Progenitor cell of endocrine pancreas (in vitro differentiated cells): ENCODE results near the gene RYR3. TPM values are rescaled to one million over a fixed set of nuclear protein-coding genes. Genes with fewer than 3 reads are reported as not detected.

Source experiments
- DNase-seq: peaks from one replicate; pipeline ENCODE4 v3.0.0; 2021; ENCODE audit warnings: low spot score; ENCODE audit not compliant: unreplicated experiment
- H3K27ac Mint-ChIP-seq: 2 replicates; pipeline ENCODE4 v1.8.0; 2021; ENCODE audit warnings: mild to moderate bottlenecking, moderate library complexity, mixed read lengths
- H3K27me3 Mint-ChIP-seq: 2 replicates; pipeline ENCODE4 v1.8.0; 2021; ENCODE audit warnings: mixed read lengths
- H3K36me3 Mint-ChIP-seq: 2 replicates; pipeline ENCODE4 v1.8.0; 2022; ENCODE audit warnings: mixed read lengths; ENCODE audit not compliant: insufficient read depth
- H3K4me1 Mint-ChIP-seq: 2 replicates; pipeline ENCODE4 v1.8.0; 2021; ENCODE audit warnings: low read depth, mixed read lengths
- H3K4me3 Mint-ChIP-seq: 2 replicates; pipeline ENCODE4 v1.8.0; 2021; ENCODE audit warnings: low read depth, mild to moderate bottlenecking, moderate library complexity, mixed read lengths
- H3K9me3 Mint-ChIP-seq: 2 replicates; pipeline ENCODE4 v1.8.0; 2021; ENCODE audit warnings: low read depth, mixed read lengths
- total RNA-seq: library from RNA; stranded (reverse); gene quantifications from 2 replicates; pipeline ENCODE4 v1.2.1, GENCODE V29; 2021
- TF ChIP-seq, protein P1 (sequence below): fragments of 200-600 bp; sonication (generic); IDR thresholded peaks from one replicate; pipeline ENCODE4 v1.5.0; 2021; ENCODE audit warnings: antibody characterized with exemption, mild to moderate bottlenecking; ENCODE audit not compliant: unreplicated experiment

The RYR3 gene
- total RNA-seq, 1 donor from 2014 or later, result 0.07 TPM

GRCh38 chr15:33834892-33835743, 524.4 kb downstream of the RYR3 start:
- DNase-seq, result no peak
- peaks cover 3% of the 10 kb centered on the region for H3K27me3 Mint-ChIP-seq
- H3K4me1 Mint-ChIP-seq, result no peaks in the 10 kb centered on the region
- no peaks in the 10 kb centered on the region for H3K9me3 Mint-ChIP-seq
- TF ChIP-seq, protein P1, sequence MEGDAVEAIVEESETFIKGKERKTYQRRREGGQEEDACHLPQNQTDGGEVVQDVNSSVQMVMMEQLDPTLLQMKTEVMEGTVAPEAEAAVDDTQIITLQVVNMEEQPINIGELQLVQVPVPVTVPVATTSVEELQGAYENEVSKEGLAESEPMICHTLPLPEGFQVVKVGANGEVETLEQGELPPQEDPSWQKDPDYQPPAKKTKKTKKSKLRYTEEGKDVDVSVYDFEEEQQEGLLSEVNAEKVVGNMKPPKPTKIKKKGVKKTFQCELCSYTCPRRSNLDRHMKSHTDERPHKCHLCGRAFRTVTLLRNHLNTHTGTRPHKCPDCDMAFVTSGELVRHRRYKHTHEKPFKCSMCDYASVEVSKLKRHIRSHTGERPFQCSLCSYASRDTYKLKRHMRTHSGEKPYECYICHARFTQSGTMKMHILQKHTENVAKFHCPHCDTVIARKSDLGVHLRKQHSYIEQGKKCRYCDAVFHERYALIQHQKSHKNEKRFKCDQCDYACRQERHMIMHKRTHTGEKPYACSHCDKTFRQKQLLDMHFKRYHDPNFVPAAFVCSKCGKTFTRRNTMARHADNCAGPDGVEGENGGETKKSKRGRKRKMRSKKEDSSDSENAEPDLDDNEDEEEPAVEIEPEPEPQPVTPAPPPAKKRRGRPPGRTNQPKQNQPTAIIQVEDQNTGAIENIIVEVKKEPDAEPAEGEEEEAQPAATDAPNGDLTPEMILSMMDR, result no peak
- no peak overlapping the region for H3K27ac Mint-ChIP-seq
- no peak overlapping the region for H3K4me3 Mint-ChIP-seq
- H3K36me3 Mint-ChIP-seq, result no peaks in the 10 kb centered on the region

GRCh38 chr15:33837294-33837693, 526.5 kb downstream of the RYR3 start:
- Mint-ChIP-seq H3K4me1 (no peaks in the 10 kb centered on the region), H3K4me3 (no peak overlapping the region), H3K27me3 (peaks cover 3% of the 10 kb centered on the region), H3K36me3 (no peaks in the 10 kb centered on the region), H3K27ac (no peak overlapping the region), H3K9me3 (no peaks in the 10 kb centered on the region)
- DNase-seq, result no peak
- TF ChIP-seq, protein P1, result no peak

DNA sequence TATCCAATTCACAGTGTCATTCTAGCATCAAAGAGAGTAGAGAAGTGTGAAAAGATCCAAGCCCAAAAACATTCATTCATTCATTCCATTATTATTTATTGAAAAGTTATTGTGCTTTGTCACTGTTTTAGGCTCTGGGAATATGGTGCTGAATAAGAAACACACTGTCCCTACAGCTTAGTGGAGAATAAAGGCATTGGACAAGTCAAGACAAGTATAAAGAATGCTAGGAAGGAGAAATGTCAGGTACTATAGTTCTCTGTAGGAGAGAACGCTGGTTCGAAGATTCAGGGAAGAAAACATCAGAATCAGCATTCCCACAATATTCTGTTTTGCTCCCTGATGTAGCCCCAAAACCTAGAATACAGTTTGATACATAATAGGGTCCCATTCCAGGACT, 528.8 kb downstream of the RYR3 start:
- peaks cover 3% of the 10 kb centered on the region for H3K27me3 Mint-ChIP-seq
- DNase-seq, result no peak
- no peaks in the 10 kb centered on the region for H3K36me3 Mint-ChIP-seq
- H3K4me1 Mint-ChIP-seq, result no peaks in the 10 kb centered on the region
- TF ChIP-seq, protein P1, result no peak
- no peaks in the 10 kb centered on the region for H3K9me3 Mint-ChIP-seq
- H3K4me3 Mint-ChIP-seq, result no peak overlapping the region
- no peak overlapping the region for H3K27ac Mint-ChIP-seq

- TF ChIP-seq, protein P1, result no peak
- Mint-ChIP-seq H3K4me1 (no peaks in the 10 kb centered on the region), H3K4me3 (no peak overlapping the region), H3K9me3 (no peaks in the 10 kb centered on the region), H3K27ac (no peak overlapping the region), H3K27me3 (peaks cover 3% of the 10 kb centered on the region), H3K36me3 (no peaks in the 10 kb centered on the region)
- DNase-seq, result no peak
Measured at GRCh38 chr15:33840615-33841014, 529.8 kb downstream of the RYR3 start.

DNA sequence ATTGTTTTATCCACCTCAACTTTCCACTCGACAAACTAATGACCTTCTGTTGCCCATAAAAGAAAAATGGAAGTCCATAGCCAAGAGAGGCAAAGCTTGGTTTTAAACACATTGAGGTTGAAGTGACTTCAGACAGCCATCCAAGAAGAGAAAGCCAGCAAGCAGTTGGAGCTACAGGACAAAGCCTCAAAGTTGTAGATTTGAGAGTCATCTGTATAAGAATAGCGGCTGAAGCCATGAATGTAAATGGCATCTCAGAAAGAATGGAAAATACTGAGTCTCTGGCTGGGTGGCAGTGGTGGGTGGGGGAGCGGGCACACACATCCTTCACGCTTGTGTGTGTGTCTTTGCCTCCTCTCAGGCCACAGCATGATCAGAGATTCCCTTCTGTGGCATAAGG, 533.4 kb downstream of the RYR3 start:
- Mint-ChIP-seq H3K4me3 (no peak overlapping the region), H3K4me1 (no peaks in the 10 kb centered on the region), H3K9me3 (no peaks in the 10 kb centered on the region), H3K27ac (no peak overlapping the region), H3K36me3 (no peaks in the 10 kb centered on the region), H3K27me3 (peaks cover 3% of the 10 kb centered on the region)
- TF ChIP-seq, protein P1, result no peak
- no peak for DNase-seq
